ENCODE measurements around the gene SPOCK1.

SPOCK1 gene

GRCh38 chr5:137442660-137443059 lies 56.5 kb downstream of the SPOCK1 start:
- no peak for DNase-seq (ENCODE audit: low read depth in 2 of 2)

GRCh38 chr5:137441476-137441875 lies 57.6 kb downstream of the SPOCK1 start:
- DNase-seq (ENCODE audit: low read depth in 2 of 2), result no peak

GRCh38 chr5:137440795-137441194 lies 58.3 kb downstream of the SPOCK1 start:
- no peak for DNase-seq (ENCODE audit: low read depth in 2 of 2)

GRCh38 chr5:137439645-137440044 lies 59.5 kb downstream of the SPOCK1 start:
- DNase-seq (ENCODE audit: low read depth in 2 of 2), result no peak

GRCh38 chr5:137438932-137439331 lies 60.2 kb downstream of the SPOCK1 start:
- no peak for DNase-seq (ENCODE audit: low read depth in 2 of 2)

GRCh38 chr5:137437774-137438173 lies 61.4 kb downstream of the SPOCK1 start:
- DNase-seq (ENCODE audit: low read depth in 2 of 2), result no peak

- no peak for DNase-seq (ENCODE audit: low read depth in 2 of 2)
These were observed 65.6 kb downstream of the SPOCK1 start for GRCh38 chr5:137433539-137433938.

- no peak for DNase-seq (ENCODE audit: low read depth in 2 of 2)
These were observed 66.8 kb downstream of the SPOCK1 start for GRCh38 chr5:137432376-137432775.

- DNase-seq (ENCODE audit: low read depth in 2 of 2), result no peak
These were observed 68.1 kb downstream of the SPOCK1 start for GRCh38 chr5:137431051-137431450.

- no peak for DNase-seq (ENCODE audit: low read depth in 2 of 2)
These were observed 83.9 kb downstream of the SPOCK1 start for GRCh38 chr5:137415231-137415681.

GRCh38 chr5:137414112-137414755 lies 84.9 kb downstream of the SPOCK1 start:
- DNase-seq (ENCODE audit: low read depth in 2 of 2), result no peak

GRCh38 chr5:137412136-137412535 lies 87.0 kb downstream of the SPOCK1 start:
- no peak for DNase-seq (ENCODE audit: low read depth in 2 of 2)

- DNase-seq (ENCODE audit: low read depth in 2 of 2), result no peak
These were observed 88.7 kb downstream of the SPOCK1 start for GRCh38 chr5:137410234-137411010.

- no peak for DNase-seq (ENCODE audit: low read depth in 2 of 2)
These were observed 89.4 kb downstream of the SPOCK1 start for GRCh38 chr5:137409736-137410135.

GRCh38 chr5:137407090-137407489 lies 92.0 kb downstream of the SPOCK1 start:
- DNase-seq (ENCODE audit: low read depth in 2 of 2), result no peak

- no peak for DNase-seq (ENCODE audit: low read depth in 2 of 2)
These were observed 93.7 kb downstream of the SPOCK1 start for GRCh38 chr5:137405393-137405792.

- DNase-seq (ENCODE audit: low read depth in 2 of 2), result no peak
These were observed 95.3 kb downstream of the SPOCK1 start for GRCh38 chr5:137403869-137404268.

GRCh38 chr5:137402436-137403187 lies 96.5 kb downstream of the SPOCK1 start:
- DNase-seq (ENCODE audit: low read depth in 2 of 2), result no peak

GRCh38 chr5:137401946-137402345 lies 97.2 kb downstream of the SPOCK1 start:
- no peak for DNase-seq (ENCODE audit: low read depth in 2 of 2)

- DNase-seq (ENCODE audit: low read depth in 2 of 2), result no peak
These were observed 98.6 kb downstream of the SPOCK1 start for GRCh38 chr5:137400571-137400970.

GRCh38 chr5:137399911-137400310 lies 99.2 kb downstream of the SPOCK1 start:
- DNase-seq (ENCODE audit: low read depth in 2 of 2), result no peak

- DNase-seq (ENCODE audit: low read depth in 2 of 2), result no peak
These were observed 100.4 kb downstream of the SPOCK1 start for GRCh38 chr5:137398751-137399150.

- no peak for DNase-seq (ENCODE audit: low read depth in 2 of 2)
These were observed 101.0 kb downstream of the SPOCK1 start for GRCh38 chr5:137398154-137398553.

Data from stimulated activated CD4-positive, alpha-beta T cell treated with anti-CD3 and anti-CD28 coated beads, Interleukin-1b, Interleukin-23, amount 100 ng/mL, for 4 hours (primary cell).